ENCODE data around the gene C12orf42. TPM values are rescaled to one million over a fixed set of nuclear protein-coding genes. Genes with fewer than 3 reads are reported as not detected.

The C12orf42 gene
- total RNA-seq, 1 experiment from 2014 or later = not detected

DNA sequence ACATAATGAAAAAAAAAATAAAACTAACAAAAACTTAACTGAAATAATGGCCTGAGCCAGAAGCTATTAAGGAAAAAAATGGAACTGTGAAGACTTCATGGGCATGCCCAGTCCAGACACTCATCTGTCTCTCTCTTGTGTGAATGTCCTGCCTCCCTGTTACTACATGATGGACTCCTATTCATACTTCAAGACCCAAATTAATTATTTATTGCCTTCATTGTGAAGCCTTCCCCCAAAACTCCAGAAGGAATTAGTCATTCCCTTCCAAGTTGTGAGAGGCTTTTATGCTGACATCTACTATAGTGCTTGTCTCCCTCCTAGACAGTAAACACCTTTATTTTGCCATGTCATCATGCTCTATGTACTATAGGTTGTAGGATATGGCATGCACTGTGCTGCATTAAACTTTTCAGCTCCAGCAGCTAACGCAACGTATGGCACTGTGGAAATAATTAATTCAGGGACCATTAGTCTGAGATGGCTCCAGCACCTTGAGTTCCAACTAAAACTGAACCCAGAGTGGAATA lies 25.0 kb upstream of the C12orf42 start:
- DNase-seq (no peak), ATAC-seq (no peak)
- no peaks in the 10 kb centered on the region for H3K9me2 ChIP-seq (replicated peaks; ENCODE audit: low read length)
- H3K36me3 ChIP-seq (ENCODE audit: low read depth, low read length) = no peaks in the 10 kb centered on the region
- no peaks in the 10 kb centered on the region for H3K27me3 ChIP-seq (ENCODE audit: low read length)
- H3K4me1 ChIP-seq (ENCODE audit: insufficient read depth, low read length) = no peaks in the 10 kb centered on the region
- H3F3A ChIP-seq (ENCODE audit: low read length, unreplicated experiment) = no peaks in the 10 kb centered on the region
- no peaks in the 10 kb centered on the region for H4K20me1 ChIP-seq (ENCODE audit: low read length)
- no peak overlapping the region for H3K4me3 ChIP-seq (ENCODE audit: low read length)
- H3K79me2 ChIP-seq (ENCODE audit: low read length) = no peaks in the 10 kb centered on the region
- no peak overlapping the region for H3K9ac ChIP-seq (ENCODE audit: low read length)
- CTCF ChIA-PET = no interaction called here
- BruUV-seq (replicated peaks) = no TSS peak
- TF ChIP-seq EZH2 (IDR thresholded peaks at IDR 0.05; ENCODE audit: low read length, unreplicated experiment) (no peak), EZH2phosphoT487 (IDR thresholded peaks at IDR 0.05; ENCODE audit: borderline replicate concordance, low read length) (no peak)
- TF ChIP-seq, protein P1, sequence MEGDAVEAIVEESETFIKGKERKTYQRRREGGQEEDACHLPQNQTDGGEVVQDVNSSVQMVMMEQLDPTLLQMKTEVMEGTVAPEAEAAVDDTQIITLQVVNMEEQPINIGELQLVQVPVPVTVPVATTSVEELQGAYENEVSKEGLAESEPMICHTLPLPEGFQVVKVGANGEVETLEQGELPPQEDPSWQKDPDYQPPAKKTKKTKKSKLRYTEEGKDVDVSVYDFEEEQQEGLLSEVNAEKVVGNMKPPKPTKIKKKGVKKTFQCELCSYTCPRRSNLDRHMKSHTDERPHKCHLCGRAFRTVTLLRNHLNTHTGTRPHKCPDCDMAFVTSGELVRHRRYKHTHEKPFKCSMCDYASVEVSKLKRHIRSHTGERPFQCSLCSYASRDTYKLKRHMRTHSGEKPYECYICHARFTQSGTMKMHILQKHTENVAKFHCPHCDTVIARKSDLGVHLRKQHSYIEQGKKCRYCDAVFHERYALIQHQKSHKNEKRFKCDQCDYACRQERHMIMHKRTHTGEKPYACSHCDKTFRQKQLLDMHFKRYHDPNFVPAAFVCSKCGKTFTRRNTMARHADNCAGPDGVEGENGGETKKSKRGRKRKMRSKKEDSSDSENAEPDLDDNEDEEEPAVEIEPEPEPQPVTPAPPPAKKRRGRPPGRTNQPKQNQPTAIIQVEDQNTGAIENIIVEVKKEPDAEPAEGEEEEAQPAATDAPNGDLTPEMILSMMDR (conservative IDR thresholded peaks at IDR 0.05; ENCODE audit: low read depth, low read length) = no peak
- H3K27ac ChIP-seq (ENCODE audit: low read length) = no peak overlapping the region
- no peak overlapping the region for H3K4me2 ChIP-seq (ENCODE audit: low read length)
- intact Hi-C loops (cut with micrococcal nuclease) = no loop called here
- POLR2A ChIA-PET (ENCODE audit: unreplicated experiment) = no interaction called here
- H3K9me3 ChIP-seq (ENCODE audit: low read length) = no peaks in the 10 kb centered on the region
- H2AFZ ChIP-seq (ENCODE audit: low read length) = no peak overlapping the region

GRCh38 chr12:103519632-103520031 lies 23.9 kb upstream of the C12orf42 start:
- no peak overlapping the region for H3K27ac ChIP-seq (ENCODE audit: low read length)
- H3K4me1 ChIP-seq (ENCODE audit: insufficient read depth, low read length) = no peaks in the 10 kb centered on the region
- no peaks in the 10 kb centered on the region for H3K9me3 ChIP-seq (ENCODE audit: low read length)
- intact Hi-C loops (cut with micrococcal nuclease) = no loop called here
- no peaks in the 10 kb centered on the region for H3K79me2 ChIP-seq (ENCODE audit: low read length)
- DNase-seq (no peak), ATAC-seq (no peak)
- no peak overlapping the region for H3K4me3 ChIP-seq (ENCODE audit: low read length)
- TF ChIP-seq EZH2 (IDR thresholded peaks at IDR 0.05; ENCODE audit: low read length, unreplicated experiment) = no peak
- TF ChIP-seq, protein P1 (conservative IDR thresholded peaks at IDR 0.05; ENCODE audit: low read depth, low read length) = no peak
- no peak for TF ChIP-seq EZH2phosphoT487 (IDR thresholded peaks at IDR 0.05; ENCODE audit: borderline replicate concordance, low read length)
- no peaks in the 10 kb centered on the region for H3K36me3 ChIP-seq (ENCODE audit: low read depth, low read length)
- no peaks in the 10 kb centered on the region for H4K20me1 ChIP-seq (ENCODE audit: low read length)
- ChIA-PET POLR2A (ENCODE audit: unreplicated experiment) (no interaction called here), CTCF (no interaction called here)
- H3K9ac ChIP-seq (ENCODE audit: low read length) = no peak overlapping the region
- no peaks in the 10 kb centered on the region for H3F3A ChIP-seq (ENCODE audit: low read length, unreplicated experiment)
- no peak overlapping the region for H3K4me2 ChIP-seq (ENCODE audit: low read length)
- H3K27me3 ChIP-seq (ENCODE audit: low read length) = no peaks in the 10 kb centered on the region
- no peak overlapping the region for H2AFZ ChIP-seq (ENCODE audit: low read length)
- H3K9me2 ChIP-seq (replicated peaks; ENCODE audit: low read length) = no peaks in the 10 kb centered on the region
- no TSS peak for BruUV-seq (replicated peaks)

DNA sequence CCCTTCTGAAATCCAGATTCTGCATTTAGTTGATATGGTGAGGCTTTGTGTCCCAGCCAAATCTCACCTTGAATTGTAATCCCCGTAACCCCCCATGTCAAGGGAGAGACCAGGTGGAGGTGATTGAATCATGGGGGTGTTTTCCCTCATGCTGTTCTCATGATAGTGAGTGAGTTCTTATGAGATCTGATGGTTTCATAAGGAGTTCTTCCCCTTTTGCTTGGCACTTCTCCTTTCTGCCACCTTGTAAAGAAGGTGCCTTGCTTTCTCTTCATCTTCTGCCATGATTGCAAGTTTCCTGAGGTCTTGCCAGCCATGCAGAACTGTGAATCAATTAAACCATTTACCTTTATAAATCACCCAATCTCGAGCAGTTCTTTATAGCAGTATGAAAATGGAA lies 23.1 kb upstream of the C12orf42 start:
- ChIA-PET POLR2A (ENCODE audit: unreplicated experiment) (no interaction called here), CTCF (no interaction called here)
- BruUV-seq (replicated peaks) = no TSS peak
- no peak overlapping the region for H3K27ac ChIP-seq (ENCODE audit: low read length)
- no peak overlapping the region for H3K4me3 ChIP-seq (ENCODE audit: low read length)
- no peaks in the 10 kb centered on the region for H3K27me3 ChIP-seq (ENCODE audit: low read length)
- no peaks in the 10 kb centered on the region for H3K36me3 ChIP-seq (ENCODE audit: low read depth, low read length)
- H3K9me3 ChIP-seq (ENCODE audit: low read length) = no peaks in the 10 kb centered on the region
- intact Hi-C loops (cut with micrococcal nuclease) = no loop called here
- H4K20me1 ChIP-seq (ENCODE audit: low read length) = no peaks in the 10 kb centered on the region
- no peaks in the 10 kb centered on the region for H3K9me2 ChIP-seq (replicated peaks; ENCODE audit: low read length)
- no peaks in the 10 kb centered on the region for H3K79me2 ChIP-seq (ENCODE audit: low read length)
- no peak overlapping the region for H3K9ac ChIP-seq (ENCODE audit: low read length)
- no peaks in the 10 kb centered on the region for H3K4me1 ChIP-seq (ENCODE audit: insufficient read depth, low read length)
- TF ChIP-seq, protein P1 (conservative IDR thresholded peaks at IDR 0.05; ENCODE audit: low read depth, low read length) = no peak
- no peak for TF ChIP-seq EZH2phosphoT487 (IDR thresholded peaks at IDR 0.05; ENCODE audit: borderline replicate concordance, low read length)
- TF ChIP-seq EZH2 (IDR thresholded peaks at IDR 0.05; ENCODE audit: low read length, unreplicated experiment) = no peak
- no peak overlapping the region for H3K4me2 ChIP-seq (ENCODE audit: low read length)
- H2AFZ ChIP-seq (ENCODE audit: low read length) = no peak overlapping the region
- no peak for ATAC-seq
- no peak for DNase-seq
- no peaks in the 10 kb centered on the region for H3F3A ChIP-seq (ENCODE audit: low read length, unreplicated experiment)
